Activated naive CD4-positive, alpha-beta T cell treated with anti-CD3 and anti-CD28 coated beads for 36 hours (primary cell): Measurements from ENCODE around the gene PTPRM. TPM values are rescaled to one million over a fixed set of nuclear protein-coding genes. Genes with fewer than 3 reads are reported as not detected.

Experiments
- CTCF ChIA-PET: fragments of 350-600 bp; sonication (Branson Sonifier 250); formaldehyde crosslinking; loops from one replicate; lab custom pipeline; 2021; ENCODE audit warnings: antibody characterized with exemption; lab: Charles Lee
- DNase-seq: peaks from one replicate; pipeline ENCODE4 v3.0.0-alpha.2; 2020
- H3K27ac Mint-ChIP-seq: one replicate; pipeline ENCODE4 v1.8.0; 2021; ENCODE audit warnings: mild to moderate bottlenecking, mixed read lengths
- H3K27me3 Mint-ChIP-seq: one replicate; pipeline ENCODE4 v1.8.0; 2021; ENCODE audit warnings: low read depth, mixed read lengths
- H3K36me3 Mint-ChIP-seq: one replicate; pipeline ENCODE4 v1.8.0; 2021; ENCODE audit warnings: low read depth, mixed read lengths
- H3K4me1 Mint-ChIP-seq: one replicate; pipeline ENCODE4 v1.8.0; 2021; ENCODE audit warnings: low read depth, mixed read lengths
- H3K4me3 Mint-ChIP-seq: one replicate; pipeline ENCODE4 v1.8.0; 2021; ENCODE audit warnings: mild to moderate bottlenecking, moderate library complexity, mixed read lengths
- H3K9me3 Mint-ChIP-seq: one replicate; pipeline ENCODE4 v1.8.0; 2021; ENCODE audit warnings: mixed read lengths
- intact Hi-C: fragments of 100-400 bp; cut with micrococcal nuclease; formaldehyde crosslinking; loops from one replicate; pipeline ENCODE4 v1.15.1; 2023
- total RNA-seq, 2 experiments: library from RNA; stranded (reverse); gene quantifications; one replicate each; pipeline ENCODE4 v1.2.3, GENCODE V29; 2021

PTPRM gene
- total RNA-seq, 2 experiments from 2014 or later, result 4.3 to 6.1 TPM

DNA sequence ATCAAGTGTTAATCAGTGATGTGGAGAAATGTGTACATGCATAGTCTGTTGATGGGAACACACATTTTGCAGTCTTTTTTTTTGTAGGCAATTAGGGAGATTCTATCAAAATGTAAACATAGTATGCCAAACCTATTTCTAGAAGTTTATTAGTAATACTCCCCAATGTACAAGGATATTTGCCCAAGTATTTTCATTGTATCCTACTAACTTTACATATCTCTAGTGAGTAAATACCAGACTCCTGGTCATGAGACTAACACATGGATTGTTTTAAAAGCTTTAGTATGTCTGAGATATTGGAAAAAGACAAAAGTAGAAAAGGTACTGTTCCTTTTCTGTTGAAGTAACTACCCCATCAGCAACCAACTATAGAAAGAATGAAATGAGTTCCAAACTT is 513.0 kb downstream of the PTPRM start:
- Mint-ChIP-seq H3K4me1 (no peaks in the 10 kb centered on the region), H3K9me3 (no peaks in the 10 kb centered on the region), H3K36me3 (no peaks in the 10 kb centered on the region), H3K27me3 (no peaks in the 10 kb centered on the region), H3K27ac (no peak overlapping the region), H3K4me3 (no peak overlapping the region)
- no peak for DNase-seq
- intact Hi-C loops, result no loop called here
- CTCF ChIA-PET, result no interaction called here

DNA sequence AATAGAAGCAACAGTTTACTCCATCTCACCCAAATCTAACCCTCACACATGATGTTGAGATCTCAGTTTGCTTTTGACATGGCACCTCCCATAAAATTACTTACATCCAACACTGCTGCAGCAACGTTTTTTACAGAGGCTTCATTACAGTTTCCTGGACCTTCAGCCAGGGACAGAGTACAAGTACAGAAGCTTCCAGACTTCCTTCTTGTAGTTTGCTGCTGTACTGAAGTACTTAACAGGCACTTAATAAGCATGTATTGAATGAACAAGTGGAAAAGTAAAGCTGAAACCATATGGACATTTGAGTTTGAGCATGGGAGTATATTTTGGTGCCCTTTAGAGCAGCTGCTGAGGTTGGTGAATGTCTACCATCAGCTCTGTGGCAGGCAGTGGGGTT is 514.2 kb downstream of the PTPRM start:
- Mint-ChIP-seq H3K4me1 (no peaks in the 10 kb centered on the region), H3K9me3 (no peaks in the 10 kb centered on the region), H3K36me3 (no peaks in the 10 kb centered on the region), H3K27ac (no peak overlapping the region), H3K4me3 (no peak overlapping the region), H3K27me3 (no peaks in the 10 kb centered on the region)
- DNase-seq, result no peak
- CTCF ChIA-PET, result no interaction called here
- intact Hi-C loops, result no loop called here

DNA sequence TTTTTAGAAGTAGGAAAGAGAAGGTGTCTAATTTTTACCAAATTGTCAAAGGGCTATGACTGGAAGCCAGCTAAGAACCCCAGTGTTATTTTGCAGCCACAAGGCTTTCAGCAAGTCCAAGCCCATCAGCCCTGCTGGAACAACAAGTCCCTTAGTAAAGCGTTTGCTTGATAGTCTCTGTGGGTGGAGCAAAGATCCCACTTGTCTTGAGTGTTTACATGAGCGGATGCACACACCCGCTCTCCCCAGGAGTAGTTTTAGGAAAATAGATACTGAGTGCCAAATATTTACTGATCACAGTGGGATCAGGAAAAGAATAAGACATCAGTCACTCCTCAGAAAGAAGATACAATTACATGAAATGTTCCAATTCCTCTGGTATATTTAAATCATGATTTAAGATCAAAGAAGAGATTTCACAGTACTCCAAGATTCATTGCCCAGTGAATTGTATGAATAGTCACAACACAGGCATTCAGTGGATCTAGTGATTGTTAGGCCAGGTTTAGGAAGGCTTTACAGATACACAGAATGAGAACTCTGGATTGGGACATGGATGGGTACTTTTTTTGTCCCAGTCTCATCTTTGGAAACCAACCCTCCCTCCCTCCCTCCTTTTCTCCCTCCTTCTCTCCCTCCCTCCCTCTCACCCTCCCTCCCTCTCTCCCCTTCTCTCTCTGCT is 514.9 kb downstream of the PTPRM start:
- DNase-seq, result no peak
- no peaks in the 10 kb centered on the region for H3K4me1 Mint-ChIP-seq
- no peaks in the 10 kb centered on the region for H3K27me3 Mint-ChIP-seq
- no peaks in the 10 kb centered on the region for H3K36me3 Mint-ChIP-seq
- CTCF ChIA-PET, result no interaction called here
- H3K27ac Mint-ChIP-seq, result no peak overlapping the region
- H3K9me3 Mint-ChIP-seq, result no peaks in the 10 kb centered on the region
- intact Hi-C loops, result no loop called here
- no peak overlapping the region for H3K4me3 Mint-ChIP-seq

DNA sequence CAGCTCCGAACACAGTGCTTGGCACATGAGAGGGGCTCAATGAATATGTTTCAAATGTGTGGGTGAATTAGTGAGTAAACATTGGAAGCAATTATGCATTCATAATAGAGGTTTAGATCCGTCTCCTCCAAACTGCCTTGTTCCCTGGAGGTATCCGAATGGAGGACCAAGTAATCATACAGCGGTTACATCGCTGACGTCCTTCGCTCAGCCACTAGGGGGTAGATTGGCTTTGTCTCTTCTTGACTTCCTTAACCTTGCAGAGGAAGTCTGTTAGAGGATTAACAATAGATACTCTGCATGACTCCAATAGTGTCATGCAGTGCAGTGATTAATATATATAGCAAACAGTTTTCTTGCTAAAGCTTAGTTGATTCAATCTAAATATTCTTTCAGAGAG is 517.0 kb downstream of the PTPRM start:
- no peaks in the 10 kb centered on the region for H3K4me1 Mint-ChIP-seq
- no peaks in the 10 kb centered on the region for H3K27me3 Mint-ChIP-seq
- CTCF ChIA-PET, result no interaction called here
- intact Hi-C loops, result no loop called here
- H3K4me3 Mint-ChIP-seq, result no peak overlapping the region
- H3K27ac Mint-ChIP-seq, result no peak overlapping the region
- DNase-seq, result peak; percentile 5
- H3K9me3 Mint-ChIP-seq, result no peaks in the 10 kb centered on the region
- H3K36me3 Mint-ChIP-seq, result no peaks in the 10 kb centered on the region

DNA sequence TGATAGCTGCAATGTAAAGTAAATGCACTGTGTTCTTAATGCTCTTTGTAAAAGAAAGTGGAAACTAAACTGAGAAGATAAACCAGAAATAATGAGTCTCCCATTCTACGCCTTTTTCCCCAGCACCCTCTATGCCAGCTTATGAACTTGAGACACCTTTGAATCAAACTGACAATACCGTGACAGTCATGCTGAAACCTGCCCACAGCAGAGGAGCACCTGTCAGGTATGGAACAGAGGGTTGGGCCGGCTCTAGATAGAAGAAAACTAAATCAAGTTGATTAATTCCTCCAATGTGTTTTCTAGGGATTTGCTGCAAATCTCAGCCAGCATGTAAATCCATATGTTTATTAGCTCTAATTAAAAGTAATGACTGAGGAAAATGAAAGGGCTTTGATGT is 521.5 kb downstream of the PTPRM start:
- CTCF ChIA-PET, result interaction anchor here (0.5 kb wide), 1 partner anchor 59 kb away, joined by 3 read pairs; no protein-coding TSS in a partner anchor
- Mint-ChIP-seq H3K4me1 (no peaks in the 10 kb centered on the region), H3K9me3 (no peaks in the 10 kb centered on the region), H3K4me3 (no peak overlapping the region), H3K36me3 (no peaks in the 10 kb centered on the region), H3K27me3 (no peaks in the 10 kb centered on the region), H3K27ac (no peak overlapping the region)
- intact Hi-C loops, result no loop called here
- DNase-seq, result no peak

DNA sequence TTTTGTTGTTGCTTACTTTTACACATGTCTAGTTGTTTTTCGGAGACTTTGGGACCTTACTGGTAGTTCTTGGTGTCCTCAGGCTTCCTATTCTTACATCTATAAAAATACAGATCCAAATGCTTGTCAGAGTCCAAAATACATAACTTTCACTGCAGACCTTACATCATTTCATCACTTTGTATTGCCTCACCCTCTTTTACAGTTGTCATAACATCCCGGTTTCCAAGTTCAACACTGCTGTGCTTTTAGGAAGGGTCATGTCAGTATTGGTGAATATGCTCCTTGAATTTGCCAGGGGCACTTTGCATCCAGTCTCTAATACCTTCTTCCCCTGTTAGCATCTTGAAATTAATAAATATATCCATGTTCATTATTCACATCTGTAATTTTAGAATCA is 523.9 kb downstream of the PTPRM start:
- CTCF ChIA-PET, result no interaction called here
- H3K4me1 Mint-ChIP-seq, result no peaks in the 10 kb centered on the region
- H3K9me3 Mint-ChIP-seq, result no peaks in the 10 kb centered on the region
- H3K27ac Mint-ChIP-seq, result no peak overlapping the region
- H3K27me3 Mint-ChIP-seq, result no peaks in the 10 kb centered on the region
- DNase-seq, result no peak
- no peaks in the 10 kb centered on the region for H3K36me3 Mint-ChIP-seq
- H3K4me3 Mint-ChIP-seq, result no peak overlapping the region
- intact Hi-C loops, result no loop called here

DNA sequence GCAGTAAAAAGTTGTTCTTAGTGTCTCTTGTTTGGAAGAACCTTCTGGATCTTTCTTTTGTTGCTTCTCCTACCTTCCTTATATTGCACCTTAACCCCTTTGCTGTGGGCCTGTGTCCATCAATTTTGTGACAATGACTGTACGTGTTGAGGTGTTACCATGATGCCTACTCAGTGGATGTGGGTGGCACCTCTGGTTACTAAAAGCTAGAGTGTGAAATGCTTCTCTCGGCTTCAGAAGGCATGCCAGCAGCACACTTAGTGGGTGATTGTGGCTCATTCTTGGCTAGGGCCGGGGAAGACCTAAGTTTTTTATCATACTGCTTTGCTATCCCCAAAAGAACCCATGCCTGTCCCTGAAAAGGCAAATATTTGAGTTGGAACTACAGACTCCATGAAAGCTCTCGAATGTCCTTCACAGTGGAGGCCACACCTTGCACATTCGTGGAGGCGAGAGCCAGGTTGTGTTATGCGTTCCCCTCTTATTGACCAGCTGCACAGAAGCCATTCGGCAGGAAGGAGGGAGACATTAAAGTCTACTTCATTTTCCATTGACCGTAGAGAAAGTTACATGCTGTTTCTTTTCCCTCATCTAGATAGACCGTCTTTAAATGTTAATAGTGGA is 528.9 kb downstream of the PTPRM start:
- intact Hi-C loops, result no loop called here
- Mint-ChIP-seq H3K36me3 (no peaks in the 10 kb centered on the region), H3K4me3 (no peak overlapping the region), H3K27ac (no peak overlapping the region), H3K27me3 (no peaks in the 10 kb centered on the region), H3K4me1 (no peaks in the 10 kb centered on the region), H3K9me3 (no peaks in the 10 kb centered on the region)
- DNase-seq, result no peak
- CTCF ChIA-PET, result no interaction called here

DNA sequence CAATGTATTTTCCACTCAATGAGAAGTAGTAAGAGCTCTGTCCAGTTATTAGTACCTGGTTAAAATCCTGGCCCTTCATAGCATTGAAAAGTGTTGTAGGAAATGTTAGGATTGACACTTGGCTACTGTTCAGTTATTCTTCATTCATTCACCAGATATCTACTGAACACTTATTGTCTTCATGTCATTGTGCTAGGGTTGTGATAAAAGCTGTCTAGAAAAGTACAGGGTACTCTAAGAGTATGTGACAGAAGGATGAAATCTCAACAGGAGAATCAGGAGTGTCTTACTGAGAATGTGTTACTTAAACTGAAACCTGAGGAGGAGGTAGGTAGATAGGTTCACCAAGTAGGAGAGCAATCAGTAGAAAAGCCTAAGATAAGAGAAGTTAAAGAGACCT is 530.3 kb downstream of the PTPRM start:
- Mint-ChIP-seq H3K27ac (no peak overlapping the region), H3K27me3 (no peaks in the 10 kb centered on the region), H3K4me1 (no peaks in the 10 kb centered on the region), H3K4me3 (no peak overlapping the region), H3K36me3 (no peaks in the 10 kb centered on the region), H3K9me3 (no peaks in the 10 kb centered on the region)
- no peak for DNase-seq
- intact Hi-C loops, result no loop called here
- CTCF ChIA-PET, result no interaction called here

DNA sequence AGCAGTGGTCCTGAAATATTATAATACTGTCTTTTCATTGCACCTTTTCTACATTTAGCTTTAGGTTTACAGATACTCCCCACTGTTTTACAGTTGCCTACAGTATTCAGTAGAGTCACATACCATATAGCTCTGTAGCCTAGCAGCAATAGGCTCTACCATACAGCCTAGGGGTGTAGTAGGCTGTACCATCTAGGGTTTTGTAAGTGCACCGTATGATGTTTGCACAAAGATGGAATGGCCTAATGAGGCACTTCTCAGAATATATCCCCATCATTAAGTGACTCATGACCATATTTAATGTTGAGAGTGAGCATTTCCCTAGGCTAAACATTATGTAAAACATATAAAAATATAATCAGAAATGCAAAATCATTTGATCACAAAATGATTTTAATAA is 530.8 kb downstream of the PTPRM start:
- CTCF ChIA-PET, result no interaction called here
- H3K27me3 Mint-ChIP-seq, result no peaks in the 10 kb centered on the region

DNA sequence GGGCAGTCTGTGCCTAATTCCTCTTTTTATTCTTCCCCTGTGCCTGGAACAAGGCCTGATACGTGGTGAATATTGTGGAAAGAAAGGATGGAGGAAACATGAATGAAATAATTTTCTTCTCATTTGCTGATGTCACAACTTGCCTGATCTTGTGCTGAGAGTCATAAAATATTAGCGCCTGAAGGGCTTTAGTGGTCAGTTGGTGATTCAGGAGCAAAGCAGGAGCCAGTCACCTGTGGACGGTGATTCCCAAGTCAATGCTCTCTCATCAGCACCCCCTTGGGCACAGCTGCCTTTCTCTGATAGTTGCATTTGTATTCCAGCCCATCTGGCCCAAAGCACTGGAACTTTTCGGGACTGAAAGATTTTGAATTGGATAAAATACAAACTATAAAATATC is 539.5 kb downstream of the PTPRM start:
- DNase-seq, result no peak
- CTCF ChIA-PET, result no interaction called here
- Mint-ChIP-seq H3K36me3 (no peaks in the 10 kb centered on the region), H3K9me3 (no peaks in the 10 kb centered on the region), H3K27me3 (no peaks in the 10 kb centered on the region), H3K27ac (no peak overlapping the region), H3K4me1 (no peaks in the 10 kb centered on the region), H3K4me3 (no peak overlapping the region)
- intact Hi-C loops, result no loop called here

More for the DNA sequence above, 530.8 kb downstream of the PTPRM start:
- H3K4me3 Mint-ChIP-seq, result no peak overlapping the region
- no peak overlapping the region for H3K27ac Mint-ChIP-seq
- DNase-seq, result no peak
- intact Hi-C loops, result no loop called here
- H3K36me3 Mint-ChIP-seq, result no peaks in the 10 kb centered on the region
- H3K9me3 Mint-ChIP-seq, result no peaks in the 10 kb centered on the region
- no peaks in the 10 kb centered on the region for H3K4me1 Mint-ChIP-seq

DNA sequence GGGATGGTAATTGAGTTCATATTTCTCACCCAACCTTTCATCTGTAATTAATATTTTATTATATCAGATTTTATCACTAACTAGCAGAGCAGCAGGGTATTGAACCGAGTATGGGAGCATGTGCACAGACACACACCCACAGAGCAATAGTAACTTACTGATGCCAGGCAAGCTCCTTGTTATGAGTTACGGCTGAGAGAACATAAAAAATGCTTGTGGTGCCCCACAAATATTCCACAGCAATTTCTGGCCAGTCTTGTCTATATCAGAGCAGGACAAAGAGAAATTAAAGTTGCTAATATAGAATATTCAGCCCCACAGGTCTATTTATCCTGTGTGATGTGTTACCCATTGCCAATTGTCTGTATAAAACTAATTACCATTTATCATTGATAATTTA is 540.3 kb downstream of the PTPRM start:
- Mint-ChIP-seq H3K4me1 (no peaks in the 10 kb centered on the region), H3K36me3 (no peaks in the 10 kb centered on the region), H3K9me3 (no peaks in the 10 kb centered on the region), H3K27ac (no peak overlapping the region), H3K27me3 (no peaks in the 10 kb centered on the region), H3K4me3 (no peak overlapping the region)
- no peak for DNase-seq
- CTCF ChIA-PET, result no interaction called here
- intact Hi-C loops, result no loop called here

DNA sequence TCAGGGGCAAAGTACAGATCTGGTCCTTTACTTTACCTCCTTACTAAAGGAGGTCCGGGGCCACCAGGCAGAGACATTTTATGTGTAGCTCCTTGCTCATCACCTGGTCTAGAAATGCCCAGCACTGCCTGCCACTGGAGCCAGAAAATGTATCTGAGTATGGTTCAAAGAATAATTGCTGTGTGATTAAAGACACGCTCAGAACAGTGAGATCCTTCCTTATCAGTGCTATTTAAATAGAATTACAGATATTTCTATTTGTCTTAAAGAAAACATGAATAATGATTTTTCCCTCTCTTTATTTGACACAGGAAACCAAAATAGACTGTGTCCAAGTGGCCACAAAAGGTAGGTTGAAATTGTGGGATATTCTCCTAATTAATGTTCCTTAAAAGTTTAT is 547.4 kb downstream of the PTPRM start:
- Mint-ChIP-seq H3K27ac (no peak overlapping the region), H3K36me3 (no peaks in the 10 kb centered on the region), H3K4me3 (no peak overlapping the region), H3K4me1 (no peaks in the 10 kb centered on the region), H3K9me3 (no peaks in the 10 kb centered on the region), H3K27me3 (no peaks in the 10 kb centered on the region)
- intact Hi-C loops, result no loop called here
- no peak for DNase-seq
- CTCF ChIA-PET, result no interaction called here

DNA sequence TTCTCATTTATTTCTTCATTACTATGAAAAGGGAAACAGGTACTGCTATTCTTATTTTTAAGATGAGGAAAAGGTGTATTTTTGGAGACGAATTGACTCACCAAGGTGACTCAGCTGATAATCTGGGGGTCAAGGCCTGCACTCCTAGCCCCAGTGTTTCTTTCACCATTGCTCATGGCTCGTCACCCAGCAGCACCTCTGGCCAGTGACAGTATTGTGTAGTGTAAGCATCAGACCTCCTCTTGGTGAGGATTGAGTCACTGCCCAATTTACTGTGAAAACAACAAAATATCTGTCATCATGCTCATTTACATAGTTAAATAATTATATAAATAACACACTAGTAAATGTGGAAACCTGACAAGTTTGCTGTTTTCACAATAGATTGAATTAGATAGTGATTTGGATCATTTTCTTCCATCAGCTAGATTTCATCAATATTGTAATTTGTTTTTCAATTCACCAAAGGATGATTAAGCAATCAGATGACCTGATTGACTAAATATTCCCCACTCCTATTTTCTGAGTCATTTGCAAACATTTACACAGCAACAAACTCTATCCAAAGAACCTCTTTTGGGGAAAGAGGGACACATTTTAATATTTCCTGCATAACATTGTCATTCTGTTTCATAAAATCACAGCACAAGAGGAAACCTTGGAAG is 549.4 kb downstream of the PTPRM start:
- no peaks in the 10 kb centered on the region for H3K27me3 Mint-ChIP-seq
- H3K4me3 Mint-ChIP-seq, result no peak overlapping the region
- H3K9me3 Mint-ChIP-seq, result no peaks in the 10 kb centered on the region
- no peaks in the 10 kb centered on the region for H3K4me1 Mint-ChIP-seq
- DNase-seq, result no peak
- intact Hi-C loops, result no loop called here
- CTCF ChIA-PET, result no interaction called here
- no peak overlapping the region for H3K27ac Mint-ChIP-seq
- H3K36me3 Mint-ChIP-seq, result no peaks in the 10 kb centered on the region
